RPMI8226 (cell line): ENCODE data around the gene PRR33.
"Not testable (repeated sequence)": the region's sequence is repeated elsewhere in the genome, so short reads cannot be mapped to it uniquely, and the experiment has no call there.

Experiments used
- DNase-seq: peaks from one replicate; pipeline ENCODE4 v3.0.0-alpha.2; 2015

The PRR33 gene

GRCh38 chr11:1874441-1875092, 17.1 kb downstream of the PRR33 start:
- not testable (repeated sequence) for DNase-seq

GRCh38 chr11:1873813-1874150, 17.9 kb downstream of the PRR33 start:
- not testable (repeated sequence) for DNase-seq

GRCh38 chr11:1873048-1873812, 18.5 kb downstream of the PRR33 start:
- no peak for DNase-seq

GRCh38 chr11:1872267-1872985, 19.3 kb downstream of the PRR33 start:
- no peak for DNase-seq

GRCh38 chr11:1871531-1871930, 20.2 kb downstream of the PRR33 start:
- no peak for DNase-seq

GRCh38 chr11:1870721-1871466, 20.8 kb downstream of the PRR33 start:
- DNase-seq, result no peak

- DNase-seq, result no peak
Observed at GRCh38 chr11:1870326-1870696, 21.4 kb downstream of the PRR33 start.

GRCh38 chr11:1869427-1870325, 22.0 kb downstream of the PRR33 start:
- no peak for DNase-seq

GRCh38 chr11:1868636-1869291, 22.9 kb downstream of the PRR33 start:
- no peak for DNase-seq

- no peak for DNase-seq
Observed at GRCh38 chr11:1868056-1868635, 23.5 kb downstream of the PRR33 start.

- DNase-seq, result no peak
Observed at GRCh38 chr11:1867381-1867780, 24.3 kb downstream of the PRR33 start.

- DNase-seq, result no peak
Observed at GRCh38 chr11:1866776-1867175, 24.9 kb downstream of the PRR33 start.

- no peak for DNase-seq
Observed at GRCh38 chr11:1866226-1866625, 25.5 kb downstream of the PRR33 start.

- DNase-seq, result no peak
Observed at GRCh38 chr11:1864831-1865665, 26.6 kb downstream of the PRR33 start.

GRCh38 chr11:1864231-1864630, 27.5 kb downstream of the PRR33 start:
- DNase-seq, result no peak

- no peak for DNase-seq
Observed at GRCh38 chr11:1863352-1864216, 28.1 kb downstream of the PRR33 start.

GRCh38 chr11:1862588-1863351, 28.9 kb downstream of the PRR33 start:
- no peak for DNase-seq
